ENCODE results near the gene POLR1E.
"Not testable (repeated sequence)": the region's sequence is repeated elsewhere in the genome, so short reads cannot be mapped to it uniquely, and the experiment has no call there.

Gene POLR1E

DNA sequence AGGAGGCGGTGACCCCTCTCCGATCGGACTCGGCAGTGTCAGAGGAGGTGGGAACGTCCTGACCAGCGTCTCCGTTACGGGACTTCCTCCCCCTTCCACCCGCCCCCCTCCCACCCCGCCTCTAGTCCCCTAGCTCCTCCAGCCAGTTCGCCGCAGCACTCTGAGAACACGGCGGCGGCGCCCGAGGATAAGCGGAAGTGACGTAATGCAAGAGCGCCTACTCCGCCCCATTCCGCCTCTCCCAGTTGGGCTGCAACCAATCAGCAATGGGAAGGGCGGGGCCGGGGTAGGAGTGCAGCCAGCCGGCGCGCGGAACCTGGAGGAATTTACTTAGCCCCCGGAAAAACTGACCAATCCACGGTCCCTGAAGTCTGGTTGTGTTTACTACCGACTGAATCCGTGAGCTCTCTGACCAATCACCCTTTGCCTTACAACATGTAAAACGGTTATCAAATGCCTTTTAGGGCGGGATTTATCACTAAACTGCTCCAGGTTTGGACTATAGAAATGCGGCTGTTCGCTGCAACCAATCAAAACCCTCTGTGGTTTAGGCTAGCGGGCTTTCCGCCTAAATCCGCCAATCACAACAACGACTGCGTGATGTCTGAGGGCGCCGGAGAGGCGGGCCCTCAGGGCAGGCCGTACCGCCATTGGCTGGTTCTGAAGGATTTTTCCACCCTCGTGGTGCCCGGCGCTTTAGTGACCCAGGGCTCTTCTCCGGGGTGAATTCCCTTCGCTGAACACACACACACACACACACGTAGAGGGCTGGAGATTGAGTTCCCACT lies 20.3 kb upstream of the POLR1E start, which contains the start of gene ZBTB5:
Gene ZBTB5, minus strand, starts transcription at position 202 of the 788 bp plus-strand sequence. CDS start 22,899 bp downstream, outside the sequence.
- DNase-seq: peak; percentile 99

DNA sequence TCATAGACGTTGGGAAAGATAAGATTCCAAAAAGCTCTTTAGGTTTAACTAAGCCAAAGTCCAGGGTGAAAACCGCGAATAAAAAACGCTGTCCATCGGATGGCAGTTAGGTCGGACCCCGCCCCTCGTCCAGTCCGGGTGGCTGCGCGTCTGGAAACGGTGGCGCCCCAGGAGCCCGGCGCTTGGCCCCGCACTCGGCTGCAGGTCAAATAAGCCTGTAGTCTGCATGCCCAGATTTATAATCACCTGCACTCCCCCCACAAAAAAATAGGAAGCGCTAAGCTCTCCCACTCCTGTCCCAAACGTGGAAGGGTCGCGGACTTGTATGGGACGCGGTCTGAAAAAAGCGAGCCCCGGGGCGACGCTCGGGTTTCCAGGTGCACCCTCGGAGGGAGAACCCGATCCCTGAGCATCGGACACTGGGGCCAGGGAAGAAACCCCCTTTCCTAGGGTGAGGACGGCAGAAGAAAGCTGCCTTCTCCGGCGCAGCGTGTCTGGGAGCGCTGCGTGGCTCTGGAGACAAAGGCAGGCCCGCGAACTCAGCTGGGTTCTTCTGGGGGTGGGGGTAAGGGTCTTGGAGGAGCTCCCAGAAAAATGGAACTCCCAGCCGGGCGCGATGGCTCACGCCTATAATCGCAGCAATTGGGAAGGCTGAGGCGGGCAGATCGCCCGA lies 19.6 kb upstream of the POLR1E start:
- no peak for DNase-seq

GRCh38 chr9:37467530-37467929 lies 18.2 kb upstream of the POLR1E start:
- not testable (repeated sequence) for DNase-seq

DNA sequence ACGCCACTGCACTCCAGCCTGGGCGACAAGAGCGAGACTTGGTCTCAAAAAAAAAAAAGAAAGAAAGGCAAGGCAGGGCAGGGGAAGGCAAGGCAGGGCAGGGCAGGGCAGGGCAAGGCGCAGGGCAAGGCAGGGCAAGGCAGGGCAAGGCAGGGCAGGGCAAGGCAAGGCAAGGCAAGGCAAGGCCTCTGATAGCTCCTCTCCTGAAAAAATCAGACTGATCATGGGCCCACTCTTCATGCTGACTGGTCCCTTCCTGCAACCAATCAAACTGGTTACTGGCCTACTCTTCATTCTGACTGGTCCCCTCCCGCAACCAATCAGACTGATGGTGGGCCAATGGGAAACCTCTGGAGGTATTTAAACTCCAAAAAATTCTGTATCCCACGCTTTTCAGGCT lies 17.1 kb upstream of the POLR1E start:
- DNase-seq: no peak

DNA sequence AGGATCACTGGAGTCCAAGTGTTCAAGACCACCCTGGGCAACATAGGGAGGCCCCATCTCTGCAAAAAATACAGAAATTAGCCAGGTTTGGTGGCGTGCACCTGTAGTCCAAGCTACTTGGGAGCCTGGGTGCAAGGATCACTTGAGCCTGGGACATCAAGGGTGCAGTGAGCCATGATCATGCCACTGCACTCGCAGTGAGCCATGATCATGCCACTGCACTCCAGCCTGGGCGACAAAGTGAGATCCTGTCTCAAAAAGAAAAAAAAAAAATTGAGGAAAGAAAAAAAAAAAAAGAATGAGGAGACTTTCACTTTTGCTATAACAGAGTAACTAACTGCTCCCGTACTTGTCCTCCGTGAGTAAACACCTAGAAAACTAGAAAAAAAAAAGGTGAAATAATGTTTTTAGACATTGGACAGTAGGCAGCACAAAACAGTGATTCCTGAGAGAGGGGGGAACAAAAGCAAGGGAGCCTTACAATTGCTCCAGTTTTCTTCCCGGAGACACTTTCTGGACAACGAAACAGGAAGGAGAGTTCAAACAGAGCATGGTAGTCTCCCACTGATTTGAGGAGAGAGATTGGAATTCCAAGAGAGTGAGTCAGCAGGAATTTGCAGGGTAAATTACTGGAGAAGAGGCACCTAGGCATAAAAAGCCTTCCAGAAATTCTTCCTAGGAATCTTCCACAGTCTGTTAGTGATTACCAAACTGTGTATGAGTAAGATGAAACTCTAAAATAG lies 13.6 kb upstream of the POLR1E start:
- no peak for DNase-seq

- not testable (repeated sequence) for DNase-seq
Observed at GRCh38 chr9:37473982-37474381, 11.8 kb upstream of the POLR1E start.

- DNase-seq: no peak
Observed at GRCh38 chr9:37474438-37474837, 11.3 kb upstream of the POLR1E start.

- no peak for DNase-seq
Observed at GRCh38 chr9:37476930-37477329, 8.8 kb upstream of the POLR1E start.

DNA sequence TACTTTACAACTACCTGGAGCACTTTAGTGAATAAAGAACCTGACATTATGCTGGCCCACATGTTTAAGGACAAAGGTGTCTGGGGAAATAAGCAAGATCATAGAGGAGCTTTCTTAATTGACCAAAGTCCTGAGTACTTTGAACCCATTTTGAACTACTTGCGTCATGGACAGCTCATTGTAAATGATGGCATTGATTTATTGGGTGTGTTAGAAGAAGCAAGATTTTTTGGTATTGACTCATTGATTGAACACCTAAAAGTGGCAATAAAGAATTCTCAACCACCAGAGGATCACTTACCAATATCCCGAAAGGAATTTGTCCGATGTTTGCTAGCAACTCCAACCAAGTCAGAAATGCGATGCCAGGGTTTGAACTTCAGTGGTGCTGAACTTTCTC lies 8.3 kb upstream of the POLR1E start:
- not testable (repeated sequence) for DNase-seq

GRCh38 chr9:37477987-37478619 lies 7.6 kb upstream of the POLR1E start:
- DNase-seq: not testable (repeated sequence)

DNA sequence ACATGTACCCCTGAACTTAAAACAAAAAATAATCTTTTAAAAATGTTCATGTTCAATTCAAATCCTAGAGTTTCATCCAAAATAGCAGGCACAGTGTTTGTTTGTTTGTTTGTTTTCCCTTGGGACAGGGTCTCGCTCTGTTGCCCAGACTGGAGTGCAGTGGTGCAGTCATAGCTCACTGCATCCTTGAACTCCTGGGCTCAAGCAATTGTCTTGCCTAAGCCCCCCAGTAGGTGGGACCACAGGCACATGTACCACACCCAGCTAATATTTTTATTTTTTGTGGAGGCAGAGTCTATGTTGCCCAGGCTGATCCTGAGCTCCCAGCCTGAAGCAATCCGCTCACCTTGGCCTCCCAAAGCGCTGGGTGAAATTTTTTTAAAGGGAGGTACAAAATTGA lies 5.0 kb upstream of the POLR1E start:
- DNase-seq: no peak

DNA sequence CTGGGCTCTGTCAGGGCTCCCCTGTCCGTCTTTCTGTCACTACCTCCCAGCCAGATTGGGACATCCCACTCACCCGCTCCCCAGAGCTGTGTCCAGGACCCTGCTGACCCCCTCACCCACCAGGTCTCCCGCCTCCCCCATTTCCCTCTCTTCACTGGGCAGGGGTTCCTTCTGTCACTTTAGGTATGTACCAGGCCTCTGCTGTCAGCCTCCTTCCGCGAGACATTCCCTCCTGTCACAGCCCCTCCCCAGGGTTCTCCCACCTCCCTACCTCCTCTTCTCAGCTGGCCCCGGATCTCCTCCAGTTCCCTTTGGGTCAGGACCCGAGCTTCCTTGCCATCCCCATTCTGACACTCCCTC lies 488 bp downstream of the POLR1E start:
- no peak for DNase-seq

GRCh38 chr9:37486616-37487548 lies 1.1 kb downstream of the POLR1E start:
- peak; percentile 9 for DNase-seq

DNA sequence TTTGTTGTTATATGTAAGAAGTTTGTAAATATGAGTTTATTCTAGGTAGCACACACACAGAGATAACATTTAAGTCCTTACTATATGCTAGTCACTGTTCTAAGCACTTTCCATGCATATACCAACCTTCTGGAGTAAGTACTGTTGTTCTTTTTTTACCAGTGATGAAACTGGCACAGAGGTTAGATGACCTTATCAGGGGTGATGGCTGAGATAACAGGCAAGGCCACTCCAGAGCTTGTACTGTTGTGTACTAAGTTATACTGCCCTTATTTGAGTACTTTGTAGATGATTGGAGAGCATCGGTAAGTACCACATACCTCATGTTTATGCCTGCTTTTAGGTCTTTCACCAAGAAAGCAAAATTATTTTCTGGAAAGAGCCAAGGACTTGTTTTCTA lies 6.2 kb downstream of the POLR1E start:
- DNase-seq: no peak

DNA sequence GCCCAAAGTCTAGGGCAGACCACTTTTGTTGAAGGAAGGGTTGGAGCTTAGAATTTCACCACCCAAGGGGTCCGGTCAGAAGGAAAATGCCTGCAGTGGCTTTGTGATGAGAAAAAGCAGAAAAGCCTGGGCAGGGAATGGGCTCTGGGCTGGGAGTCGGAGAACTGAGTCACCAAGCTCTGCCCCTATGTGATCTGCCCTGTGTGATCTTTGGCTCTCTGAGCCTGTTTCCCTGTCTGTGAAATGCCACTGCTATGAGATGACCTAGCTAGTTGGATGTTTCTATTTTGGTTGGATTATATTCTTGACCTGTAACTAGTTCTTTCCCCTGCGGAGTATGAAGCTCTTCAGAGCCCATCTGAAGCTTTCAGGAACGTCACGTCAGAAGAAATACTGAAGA lies 9.8 kb downstream of the POLR1E start:
- no peak for DNase-seq

DNA sequence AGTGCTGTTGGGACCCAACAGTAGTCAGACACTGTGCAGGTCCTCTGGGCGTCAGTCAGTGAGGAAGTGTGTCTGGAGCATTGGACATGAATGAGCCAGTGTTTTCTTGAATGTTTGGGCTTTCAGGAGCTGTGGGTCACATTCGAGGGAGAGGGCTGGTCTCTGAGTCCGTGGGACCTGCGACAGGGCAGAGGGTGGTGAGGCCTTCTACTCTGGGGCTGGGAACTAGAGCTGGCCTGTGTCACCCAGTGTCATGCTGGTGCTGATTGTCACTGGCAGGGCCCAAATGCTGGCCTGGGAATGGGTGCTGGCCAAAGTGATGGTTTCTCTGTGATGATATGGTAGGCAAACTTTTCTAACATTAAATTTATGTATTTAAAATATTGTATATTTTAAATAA lies 10.3 kb downstream of the POLR1E start:
- no peak for DNase-seq

DNA sequence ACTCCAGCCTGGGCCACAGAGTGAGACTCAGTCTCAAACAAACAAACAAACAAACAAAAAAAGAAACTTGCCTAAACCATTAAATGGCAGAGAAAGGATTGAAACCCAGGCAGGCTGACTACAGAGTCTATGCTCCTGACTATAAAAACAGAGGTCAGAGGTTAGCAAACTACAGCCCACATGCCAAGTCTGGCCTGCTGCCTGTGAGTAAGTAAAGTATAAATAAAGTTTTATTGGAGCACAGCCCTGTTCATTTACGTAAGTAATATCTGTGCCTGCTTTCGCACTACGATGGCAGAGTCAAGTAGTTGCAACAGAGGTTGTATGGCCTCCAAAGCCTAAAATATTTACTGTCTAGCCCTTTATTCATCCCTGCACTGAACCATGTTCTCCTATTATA lies 11.6 kb downstream of the POLR1E start:
- DNase-seq: no peak

- DNase-seq: no peak
Observed at GRCh38 chr9:37498457-37498856, 12.7 kb downstream of the POLR1E start.

DNA sequence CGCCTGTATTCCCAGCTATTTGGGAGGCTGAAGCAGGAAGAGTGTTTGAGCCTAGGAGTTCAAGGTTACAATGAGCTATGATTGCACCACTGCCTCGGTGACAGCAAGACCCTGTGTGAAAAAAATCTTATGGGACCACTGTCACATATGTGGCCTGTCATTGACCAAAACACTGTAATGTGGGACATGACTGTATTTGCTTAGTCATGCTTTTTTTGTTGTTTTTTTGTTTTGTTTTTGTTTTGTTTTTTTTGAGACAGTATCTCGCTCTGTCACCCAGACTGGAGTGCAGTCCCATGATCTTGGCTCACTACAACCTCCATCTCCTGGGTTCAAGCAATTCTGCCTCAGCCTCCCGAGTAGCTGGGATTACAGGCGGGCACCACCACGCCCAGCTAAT lies 13.5 kb downstream of the POLR1E start:
- no peak for DNase-seq

DNA sequence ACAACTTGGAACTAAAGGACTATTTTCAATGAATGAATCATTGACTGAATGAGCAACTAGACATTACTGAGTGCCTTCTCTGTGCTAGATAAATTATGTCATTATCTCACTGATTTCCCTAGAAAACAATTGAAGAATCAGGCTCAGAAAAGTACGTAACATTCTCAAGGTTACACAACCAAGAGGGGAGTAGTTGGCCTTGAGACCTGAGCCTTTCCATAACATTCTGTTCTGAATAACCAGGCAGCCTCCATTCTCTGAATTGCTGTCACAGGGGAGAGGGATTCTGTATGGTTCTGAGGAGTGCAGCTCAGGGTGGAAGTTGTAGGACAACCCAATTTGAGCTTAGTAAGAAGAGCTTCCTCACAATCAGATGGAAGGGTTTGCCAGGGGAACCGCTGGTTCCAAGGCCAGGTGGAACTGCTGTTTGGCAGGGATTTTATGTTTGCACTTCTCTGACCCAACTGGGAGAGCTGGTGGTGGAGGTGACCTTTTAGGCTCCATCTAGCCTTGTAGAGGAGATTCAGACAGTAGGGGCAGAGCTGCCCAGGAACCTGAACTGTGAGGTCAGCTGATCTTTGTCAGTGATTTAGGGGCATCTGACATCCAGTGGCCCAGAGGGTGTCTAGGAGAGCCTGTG lies 16.3 kb downstream of the POLR1E start:
- DNase-seq: no peak

GRCh38 chr9:37503736-37504135 lies 18.0 kb downstream of the POLR1E start:
- DNase-seq: peak; percentile 7

- no peak for DNase-seq
Observed at GRCh38 chr9:37504605-37505004, 18.9 kb downstream of the POLR1E start.

All from stimulated activated naive CD4-positive, alpha-beta T cell treated with Interleukin-2 at 50 U/mL for 16 hours (primary cell).